GM19193 (cell line): ENCODE measurements around the gene CROT.
A peak's percentile ranks its signal among the peaks of the same experiment; 100 is the strongest.

Experiments
- POLR2A ChIP-seq: IDR thresholded peaks from 4 replicates; pipeline ENCODE4 v1.6.1; 2011; ENCODE audit not compliant: insufficient read depth, insufficient read length; ENCODE audit errors: extremely low read depth

CROT gene, protein sequence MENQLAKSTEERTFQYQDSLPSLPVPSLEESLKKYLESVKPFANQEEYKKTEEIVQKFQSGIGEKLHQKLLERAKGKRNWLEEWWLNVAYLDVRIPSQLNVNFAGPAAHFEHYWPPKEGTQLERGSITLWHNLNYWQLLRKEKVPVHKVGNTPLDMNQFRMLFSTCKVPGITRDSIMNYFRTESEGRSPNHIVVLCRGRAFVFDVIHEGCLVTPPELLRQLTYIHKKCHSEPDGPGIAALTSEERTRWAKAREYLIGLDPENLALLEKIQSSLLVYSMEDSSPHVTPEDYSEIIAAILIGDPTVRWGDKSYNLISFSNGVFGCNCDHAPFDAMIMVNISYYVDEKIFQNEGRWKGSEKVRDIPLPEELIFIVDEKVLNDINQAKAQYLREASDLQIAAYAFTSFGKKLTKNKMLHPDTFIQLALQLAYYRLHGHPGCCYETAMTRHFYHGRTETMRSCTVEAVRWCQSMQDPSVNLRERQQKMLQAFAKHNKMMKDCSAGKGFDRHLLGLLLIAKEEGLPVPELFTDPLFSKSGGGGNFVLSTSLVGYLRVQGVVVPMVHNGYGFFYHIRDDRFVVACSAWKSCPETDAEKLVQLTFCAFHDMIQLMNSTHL

DNA sequence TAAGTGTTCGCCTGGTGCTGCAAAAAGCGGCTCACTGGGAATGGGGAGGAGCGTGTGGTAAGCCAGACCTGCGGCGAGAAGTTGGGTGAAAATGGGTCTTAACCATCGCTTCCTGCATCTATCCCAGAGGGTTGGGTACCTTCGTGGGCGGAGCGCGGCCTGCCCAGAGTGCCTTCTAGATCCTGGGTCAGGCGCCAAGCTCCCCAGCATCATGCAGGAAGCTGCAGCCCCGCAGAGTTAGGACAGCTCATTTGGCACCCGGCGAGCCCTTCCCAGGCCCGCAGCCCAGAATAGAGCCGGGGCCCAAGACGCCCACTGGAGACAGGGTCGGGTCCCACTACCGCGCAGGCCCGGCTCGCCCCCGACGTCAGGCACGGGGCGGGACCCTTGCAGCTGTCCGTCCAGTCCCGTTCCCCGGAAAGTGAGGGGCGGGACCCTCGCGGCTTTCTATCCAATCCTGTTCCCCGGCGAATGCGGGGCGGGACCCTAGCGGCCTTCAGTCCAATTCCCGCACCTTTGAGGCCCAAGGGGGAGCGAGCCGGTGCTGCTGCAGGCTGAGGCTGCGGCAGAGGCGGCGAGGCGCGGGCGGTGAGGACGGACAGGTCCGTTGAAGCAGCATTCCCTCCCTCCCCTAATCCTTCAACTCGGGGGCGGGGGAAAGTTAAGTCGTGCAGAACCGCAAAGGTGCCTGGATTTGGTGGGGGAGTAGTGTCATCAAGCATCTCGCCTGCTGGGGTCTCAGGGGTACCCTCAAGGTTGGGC is at the start of gene CROT:
TSS of gene CROT (plus strand) at position 499 of the 762 bp plus-strand sequence. CDS start 3,405 bp downstream, outside the sequence.
- peak; percentile 88 for TF ChIP-seq POLR2A

DNA sequence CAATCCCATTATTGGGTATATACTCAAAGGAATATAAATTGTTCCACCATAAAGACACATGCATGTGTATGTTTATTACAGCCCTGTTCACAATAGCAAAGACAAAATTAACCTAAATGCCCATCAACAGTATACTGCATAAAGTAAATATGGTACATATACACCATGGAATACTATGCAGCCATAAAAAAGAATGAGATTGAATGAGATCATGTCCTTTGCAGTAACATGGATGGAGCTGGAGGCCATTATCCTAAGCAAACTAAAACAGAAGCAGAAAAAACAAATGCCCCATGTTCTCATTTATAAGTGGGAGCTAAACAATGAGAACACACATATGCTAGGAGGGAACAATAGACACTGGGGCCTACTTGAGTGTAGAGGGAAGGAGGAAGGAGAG is 44.7 kb upstream of the CROT start:
- TF ChIP-seq POLR2A = no peak

DNA sequence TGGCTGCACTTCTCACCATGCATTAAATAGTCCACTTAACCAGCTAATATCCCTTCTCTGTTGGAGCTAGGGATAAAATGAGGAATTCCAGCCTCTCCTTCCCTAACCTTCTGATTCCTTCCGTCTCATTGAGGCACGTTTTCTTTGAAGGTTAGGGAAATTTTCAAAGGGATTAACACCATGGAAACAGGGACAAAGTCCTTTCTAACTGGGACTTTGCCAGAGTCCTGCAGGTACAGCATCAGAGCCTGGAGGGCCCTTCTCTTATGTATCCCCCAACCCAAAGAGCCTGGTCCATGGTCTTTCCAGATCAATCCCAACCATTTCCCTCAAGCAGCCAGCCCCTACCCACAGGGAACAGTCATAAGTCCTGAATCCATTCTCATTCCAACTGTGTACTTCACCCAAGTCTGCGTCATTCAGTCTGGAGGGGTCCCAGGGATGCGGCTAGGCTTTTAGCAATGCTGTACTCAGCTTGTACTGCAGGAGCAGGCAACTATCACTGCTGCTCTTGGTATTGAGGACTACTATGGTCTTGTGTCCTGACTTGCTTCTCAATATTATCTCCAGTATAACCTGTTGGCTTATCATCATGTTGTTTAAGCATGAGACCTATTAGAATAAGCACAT is 34.6 kb upstream of the CROT start:
- TF ChIP-seq POLR2A = no peak

DNA sequence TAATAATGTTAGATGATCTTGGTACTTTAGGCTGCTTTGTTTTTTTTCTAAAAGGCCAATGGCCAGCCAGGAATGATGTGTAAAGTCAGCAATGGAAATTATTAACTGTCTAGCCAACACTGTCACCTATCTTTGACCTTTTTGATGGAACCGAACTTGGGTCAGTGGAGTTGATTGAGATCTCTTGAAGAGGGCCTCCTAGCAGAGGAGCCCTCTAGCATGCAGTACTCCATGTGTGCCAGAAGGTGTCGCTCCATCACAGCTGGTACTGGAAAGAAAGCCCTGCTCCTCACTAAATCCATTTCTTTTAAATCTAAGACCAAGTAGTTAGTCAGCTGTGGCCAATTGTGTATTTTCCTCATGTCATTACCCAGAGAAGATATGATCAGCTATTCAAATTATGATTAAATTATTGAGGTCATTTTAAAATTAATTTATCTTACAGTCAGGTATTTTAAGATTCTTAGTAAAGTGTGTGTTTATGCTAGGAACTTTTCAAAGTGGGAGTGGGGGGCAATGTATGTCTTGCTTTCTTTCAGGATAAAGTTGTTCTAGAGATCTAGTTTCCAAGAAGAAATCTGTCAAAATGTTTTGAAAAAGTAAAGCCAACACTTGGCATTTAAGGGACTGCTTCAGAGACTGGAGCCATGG is 33.1 kb upstream of the CROT start:
- no peak for TF ChIP-seq POLR2A

DNA sequence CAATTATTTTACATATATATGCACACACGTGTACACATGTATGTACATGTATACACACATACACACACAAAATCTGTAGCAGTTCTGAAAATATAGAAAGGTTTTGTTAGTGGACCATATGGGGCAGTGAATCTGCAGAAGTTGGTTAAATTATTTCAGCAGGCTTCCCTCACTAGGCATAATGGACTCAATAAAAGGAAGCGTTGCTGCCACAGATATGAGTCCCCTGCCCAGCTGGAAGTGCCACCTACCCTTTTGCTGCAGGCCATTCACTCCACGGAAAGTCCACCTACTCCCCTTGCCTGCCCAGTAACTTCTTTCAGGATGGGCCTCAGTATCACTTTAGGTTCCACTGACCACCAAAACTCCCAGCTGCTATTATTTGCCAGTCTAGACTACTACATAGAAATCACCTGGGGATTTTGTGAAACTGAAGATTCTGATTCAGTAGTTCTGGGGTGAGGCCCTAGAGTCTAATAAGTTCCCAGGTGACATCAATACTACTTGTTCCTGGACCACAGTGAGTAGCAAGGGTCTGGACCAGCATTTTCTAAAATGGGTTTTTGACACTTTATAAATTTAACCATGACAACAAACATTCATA is 29.3 kb upstream of the CROT start:
- no peak for TF ChIP-seq POLR2A

DNA sequence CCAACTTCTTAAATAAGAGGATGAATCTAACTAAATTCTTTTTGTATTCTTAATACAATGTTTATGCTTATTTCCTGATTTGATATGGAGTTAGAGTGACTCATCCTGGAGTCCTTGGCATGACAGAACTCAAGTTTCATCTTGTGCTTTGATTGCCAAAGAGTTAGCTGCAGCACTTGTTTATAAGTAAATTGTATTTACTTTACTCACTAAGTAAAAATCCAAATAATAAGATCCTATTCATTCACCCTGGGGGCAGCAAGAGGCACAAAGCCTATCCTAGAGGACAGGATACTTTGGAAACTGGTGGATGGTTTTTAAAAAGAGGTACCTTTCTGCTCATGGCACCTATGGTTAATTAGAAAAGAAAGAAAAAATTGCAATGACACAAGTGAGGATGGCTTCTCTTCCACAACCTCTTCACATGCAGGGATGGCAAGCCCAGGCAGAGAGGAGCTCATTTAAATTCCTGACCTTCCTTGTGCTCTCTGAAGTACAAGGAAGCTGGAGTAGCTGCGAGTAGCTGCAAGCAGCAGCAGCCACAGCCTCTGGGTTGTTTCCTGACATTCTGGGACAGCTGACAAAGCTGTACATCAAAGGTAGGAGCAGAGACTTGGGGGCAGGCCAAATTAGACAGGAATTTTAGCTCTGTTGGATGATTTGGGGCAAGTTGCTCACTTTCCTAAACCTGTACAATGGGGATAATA is 28.5 kb upstream of the CROT start:
- no peak for TF ChIP-seq POLR2A

DNA sequence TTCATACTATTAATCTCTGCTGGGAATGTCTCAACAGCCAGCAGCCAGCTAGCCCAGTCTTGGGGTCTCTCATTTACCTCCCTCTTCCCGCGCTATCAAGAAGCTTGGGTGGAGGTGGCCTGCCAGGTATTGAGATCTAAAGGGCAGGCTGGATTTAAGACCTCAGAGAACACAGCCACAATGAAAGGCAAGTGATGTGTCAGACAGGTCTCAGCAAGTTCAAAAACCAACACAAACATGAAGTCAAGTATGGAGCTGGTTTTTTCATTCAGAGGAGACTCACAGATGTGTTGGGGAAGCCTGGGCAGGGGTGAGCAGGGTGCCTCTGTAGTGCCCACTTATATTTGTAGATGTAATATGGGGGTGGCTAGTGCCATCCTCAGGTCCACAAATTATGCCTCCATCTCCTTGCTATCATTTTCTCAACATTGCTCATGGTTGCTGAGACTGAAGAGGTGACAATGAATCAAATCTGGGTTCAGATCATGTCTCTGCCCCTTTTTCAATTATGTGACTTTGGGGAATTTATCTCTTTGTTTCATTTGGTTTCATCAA is 27.7 kb upstream of the CROT start:
- TF ChIP-seq POLR2A = no peak

DNA sequence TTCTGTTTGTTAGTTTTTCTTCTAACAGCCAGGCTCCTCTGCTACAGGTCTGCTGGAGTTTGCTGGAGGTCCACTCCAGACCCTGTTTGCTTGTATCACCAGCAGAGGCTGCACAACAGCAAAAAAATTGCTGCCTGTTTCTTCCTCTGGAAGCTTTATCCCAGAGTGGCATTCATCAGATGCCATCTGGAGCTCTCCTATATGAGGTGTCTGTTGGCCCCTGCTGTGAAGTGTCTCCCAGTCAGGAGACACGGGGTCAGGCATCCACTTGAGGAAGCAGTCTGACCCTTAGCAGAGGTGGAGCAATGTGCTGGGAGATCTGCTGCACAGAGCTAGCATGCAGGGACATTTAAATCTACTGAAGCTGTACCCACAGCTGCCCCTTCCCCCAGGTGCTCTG is 26.7 kb upstream of the CROT start:
- TF ChIP-seq POLR2A = no peak

DNA sequence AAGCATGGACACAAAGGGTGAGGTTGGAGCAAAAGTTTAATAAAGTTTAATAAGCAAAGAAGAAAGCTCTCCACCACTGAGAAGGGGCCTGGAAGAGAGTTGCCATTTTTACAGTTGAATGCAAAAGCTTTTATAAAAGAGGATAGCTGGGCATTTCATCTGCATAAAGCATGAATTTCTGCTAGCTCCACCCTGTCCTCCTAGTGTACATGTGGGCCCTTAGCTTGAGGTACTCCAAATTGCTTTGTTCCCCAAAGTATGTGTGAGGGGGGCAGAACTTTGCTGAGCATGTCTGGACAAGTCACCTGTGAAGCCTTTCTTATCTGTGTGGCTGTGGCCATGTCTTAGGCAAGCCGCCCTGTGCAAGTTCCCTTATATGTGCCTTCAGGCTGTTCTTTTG is 22.6 kb upstream of the CROT start:
- no peak for TF ChIP-seq POLR2A

DNA sequence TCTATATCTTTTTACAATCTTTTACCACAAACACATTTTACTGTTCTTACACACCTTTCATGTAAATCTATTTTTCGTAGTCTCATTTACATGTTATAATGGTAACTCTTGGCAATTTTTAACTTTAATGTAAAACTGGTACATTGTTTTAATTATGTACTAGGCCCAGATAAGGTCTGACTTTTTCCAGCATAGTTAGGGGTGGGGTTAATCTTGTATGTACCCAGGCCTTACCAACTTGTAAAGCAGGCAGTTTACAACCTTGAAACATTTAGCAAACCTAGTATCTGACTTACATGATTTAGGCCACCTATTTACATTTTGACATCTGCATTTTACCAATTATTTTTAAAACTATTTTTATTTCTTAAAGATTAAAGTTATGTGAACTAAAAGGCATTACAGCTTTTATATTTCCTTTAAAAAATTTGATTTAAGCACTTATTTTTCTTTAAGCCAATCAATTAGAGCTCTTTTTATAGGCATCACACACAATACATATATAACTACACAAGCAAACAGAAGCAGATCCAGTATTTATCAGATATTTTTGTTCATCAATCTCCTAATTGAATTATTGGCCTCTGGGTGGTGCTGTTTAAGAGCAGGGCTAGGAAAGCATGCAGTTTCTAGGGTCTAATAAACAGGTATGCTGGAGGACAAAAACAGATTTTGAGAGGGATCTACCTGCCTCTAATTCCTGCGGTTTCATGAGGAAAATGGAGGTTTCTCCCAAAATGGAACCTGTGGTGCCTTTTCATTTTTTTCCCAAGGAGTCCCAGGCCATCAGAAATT is 19.7 kb upstream of the CROT start:
- TF ChIP-seq POLR2A = no peak

DNA sequence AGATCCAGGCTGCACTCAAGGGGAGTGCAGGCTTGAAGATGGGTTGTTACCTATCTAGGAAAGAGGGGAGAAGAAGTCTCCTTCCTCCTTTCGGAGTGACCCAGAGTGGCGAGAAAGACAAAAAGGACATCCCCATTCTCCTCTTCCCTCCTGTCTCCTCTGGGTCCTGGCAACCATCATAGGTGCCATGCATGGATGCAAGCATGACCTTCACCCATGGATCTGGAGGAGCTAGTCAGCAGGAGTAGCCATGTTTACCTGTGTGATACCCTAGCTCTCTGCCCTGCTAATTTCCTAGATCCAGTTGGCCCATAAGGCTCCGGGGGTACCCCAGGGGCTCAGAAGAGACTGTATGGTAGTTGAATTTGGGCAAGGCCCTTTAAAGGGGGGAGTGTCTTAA is 17.2 kb upstream of the CROT start:
- TF ChIP-seq POLR2A = no peak

DNA sequence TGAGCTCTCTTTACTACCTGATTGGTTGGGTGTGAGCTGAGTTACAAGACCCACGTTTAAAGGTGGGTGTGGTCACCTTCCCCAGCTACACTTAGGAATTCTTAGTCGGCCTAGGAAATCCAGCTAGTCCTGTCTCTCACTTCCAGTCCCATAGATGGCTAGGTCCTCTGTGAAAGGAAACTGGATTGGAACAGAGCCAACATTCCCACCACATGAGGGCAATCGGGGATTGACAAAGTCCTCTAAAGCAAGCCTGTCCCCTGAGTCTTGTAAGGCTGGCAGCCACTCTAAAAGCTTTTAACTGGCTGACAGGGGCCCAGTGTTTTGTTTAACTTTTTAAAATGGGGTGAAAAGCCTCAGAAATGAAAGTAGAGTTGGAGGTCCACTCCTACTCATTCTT is 15.1 kb upstream of the CROT start:
- no peak for TF ChIP-seq POLR2A

DNA sequence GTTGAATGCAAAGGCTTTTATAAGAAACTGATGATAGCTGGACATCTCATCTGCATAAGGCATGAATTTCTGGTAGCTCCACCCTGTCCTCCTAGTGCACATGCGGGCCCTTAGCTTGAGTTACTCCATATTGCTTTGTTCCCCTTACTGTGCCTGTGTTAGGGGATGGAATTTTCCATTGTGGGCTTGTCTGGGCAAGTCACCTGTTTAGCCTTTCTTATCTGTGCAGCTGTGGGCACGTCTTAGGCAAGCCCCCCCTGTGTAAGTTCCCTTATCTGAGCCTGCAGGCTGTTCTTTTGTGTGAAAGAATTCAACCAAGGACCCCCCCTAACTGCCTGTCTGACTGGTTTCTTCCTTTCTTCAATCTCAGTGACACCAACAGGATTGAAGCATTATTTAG is 14.5 kb upstream of the CROT start:
- TF ChIP-seq POLR2A = no peak
